ENCODE results near the gene SLC16A3.

DNA sequence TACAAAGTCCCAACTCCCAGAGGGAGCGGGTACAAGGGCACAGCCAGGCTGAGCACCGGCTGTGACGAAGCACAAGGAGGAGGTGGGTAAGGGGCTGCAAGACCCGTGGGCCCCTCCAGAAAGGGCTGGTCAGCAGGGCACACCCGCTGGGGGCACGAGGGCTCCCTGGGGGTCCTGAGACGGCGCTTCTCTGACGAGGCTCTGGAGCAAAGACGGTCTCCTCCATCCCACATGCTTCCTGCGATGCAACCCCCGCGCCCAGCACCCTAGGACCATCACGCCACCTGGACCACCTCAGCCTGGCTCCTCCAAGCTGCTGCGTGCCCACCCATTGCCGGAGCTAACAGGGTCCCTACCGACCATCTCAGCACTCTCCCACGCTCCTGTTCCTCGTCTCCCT, 24.9 kb upstream of the SLC16A3 start:
- no peak for TF ChIP-seq EP300 (IDR thresholded peaks at IDR 0.05)
- TF ChIP-seq POLR2A (IDR thresholded peaks at IDR 0.05), result no peak
- TF ChIP-seq CTCF (IDR thresholded peaks at IDR 0.05), result no peak
- TF ChIP-seq POLR2AphosphoS5 (IDR thresholded peaks at IDR 0.05), result no peak

Measured in gastroesophageal sphincter (tissue), 3 donors.